Osteoblast (primary cell): ENCODE results near the gene PUM2. TPM values are rescaled to one million over a fixed set of nuclear protein-coding genes. Genes with fewer than 3 reads are reported as not detected.

Experiments
- DNase-seq: peaks from one replicate; pipeline ENCODE4 v3.0.0; 2011; ENCODE audit warnings: low spot score, mixed read lengths; ENCODE audit not compliant: insufficient read length; ENCODE audit errors: missing footprints
- H2AFZ ChIP-seq: 2 replicates; pipeline ENCODE4 v1.6.0; 2011; ENCODE audit warnings: mild to moderate bottlenecking, low read length
- H3K27ac ChIP-seq: 2 replicates; pipeline ENCODE4 v1.5.1; 2011; ENCODE audit warnings: mild to moderate bottlenecking, low read depth, low read length, moderate library complexity
- H3K27me3 ChIP-seq: 2 replicates; pipeline ENCODE4 v1.6.0; 2012; ENCODE audit warnings: mild to moderate bottlenecking, control low read depth, inconsistent platforms, low read length, moderate library complexity; ENCODE audit not compliant: insufficient read depth
- H3K36me3 ChIP-seq: 2 replicates; pipeline ENCODE4 v1.5.1; 2011; ENCODE audit warnings: mild to moderate bottlenecking, low read length, control low read depth, moderate library complexity; ENCODE audit not compliant: insufficient read depth
- H3K4me1 ChIP-seq: 2 replicates; pipeline ENCODE4 v1.5.1; 2011; ENCODE audit warnings: mild to moderate bottlenecking, low read length, control low read depth, moderate library complexity; ENCODE audit not compliant: insufficient read depth
- H3K4me2 ChIP-seq: 2 replicates; pipeline ENCODE4 v1.6.0; 2011; ENCODE audit warnings: mild to moderate bottlenecking, low read length; ENCODE audit not compliant: insufficient read depth
- H3K4me3 ChIP-seq: fragments of 200-600 bp; sonication (generic); 3 replicates; pipeline ENCODE4 v1.5.1; 2012; ENCODE audit warnings: mild to moderate bottlenecking, low read length, inconsistent platforms; ENCODE audit not compliant: insufficient read depth
- H3K79me2 ChIP-seq: 2 replicates; pipeline ENCODE4 v1.6.0; 2012; ENCODE audit warnings: mild to moderate bottlenecking, low read length, control low read depth, inconsistent platforms; ENCODE audit not compliant: insufficient read depth
- H3K9me3 ChIP-seq: 2 replicates; pipeline ENCODE4 v1.5.1; 2011; ENCODE audit warnings: low read depth, low read length, control low read depth
- H4K20me1 ChIP-seq: 2 replicates; pipeline ENCODE4 v1.6.0; 2012; ENCODE audit warnings: mild to moderate bottlenecking, low read length, control low read depth; ENCODE audit not compliant: insufficient read depth
- CTCF ChIP-seq: IDR thresholded peaks from 2 replicates; pipeline ENCODE4 v1.5.1; 2011; ENCODE audit warnings: mild to moderate bottlenecking, low read depth, low read length, moderate library complexity; ENCODE audit errors: extremely low read depth
- small RNA-seq: library from RNA; depleted of rRNA; stranded (forward); fragments of <200 nt; gene quantifications from one replicate; pipeline ENCODE3, GENCODE V24; 2012
- total RNA-seq: library from RNA; depleted of rRNA; stranded (reverse); fragments of >200 nt; gene quantifications from 2 replicates; pipeline ENCODE4 v1.2.3, GENCODE V29; 2012

The PUM2 gene
- total RNA-seq, 1 donor = 45.2 TPM

GRCh38 chr2:20199633-20200270 is 150.9 kb downstream of the PUM2 start:
- TF ChIP-seq CTCF = no peak

GRCh38 chr2:20198796-20199632 is 151.6 kb downstream of the PUM2 start:
- H3K4me1 ChIP-seq = no peaks in the 10 kb centered on the region
- H4K20me1 ChIP-seq = no peaks in the 10 kb centered on the region
- no peak overlapping the region for H3K27ac ChIP-seq
- H3K4me3 ChIP-seq = no peak overlapping the region
- no peaks in the 10 kb centered on the region for H3K27me3 ChIP-seq
- H3K36me3 ChIP-seq = no peaks in the 10 kb centered on the region
- H3K9me3 ChIP-seq = no peaks in the 10 kb centered on the region
- no peaks in the 10 kb centered on the region for H3K79me2 ChIP-seq
- no peak overlapping the region for H2AFZ ChIP-seq
- DNase-seq = no peak
- H3K4me2 ChIP-seq = no peak overlapping the region
- no peak for TF ChIP-seq CTCF

More at GRCh38 chr2:20199633-20200270, 150.9 kb downstream of the PUM2 start:
- Histone ChIP-seq H3K9me3 (no peaks in the 10 kb centered on the region), H3K27me3 (no peaks in the 10 kb centered on the region), H3K36me3 (no peaks in the 10 kb centered on the region), H3K27ac (no peak overlapping the region), H3K4me3 (no peak overlapping the region), H3K4me1 (no peaks in the 10 kb centered on the region), H3K79me2 (no peaks in the 10 kb centered on the region), H3K4me2 (no peak overlapping the region), H2AFZ (no peak overlapping the region), H4K20me1 (no peaks in the 10 kb centered on the region)
- no peak for DNase-seq

Small RNAs within 50 kb of the gene (small RNA-seq; reads per million reads assigned to genes)
- gene RNU7-113P = not detected

Other genes starting within 250 kb of the PUM2 start
- 7.6 and 11.8 TPM in 2 replicates for gene SDC1, start 125.7 kb downstream of the PUM2 start, total RNA-seq
- gene RHOB, start 96.2 kb upstream of the PUM2 start, total RNA-seq = 145 and 161 TPM in 2 replicates